IMR-90 (cell line): ENCODE data around the gene NELL1. TPM values are rescaled to one million over a fixed set of nuclear protein-coding genes. Genes with fewer than 3 reads are reported as not detected.

Source experiments
- ATAC-seq: fragments of 200-7000 bp; cut with Tn5 transposase; 2 replicates; pipeline ENCODE4 v1.9.1; 2020; ENCODE audit warnings: low read depth, mild to moderate bottlenecking, moderate library complexity
- BruUV-seq: library from RNA; stranded (reverse); fragments of 400-500 nt; replicated peaks from 2 replicates; lab custom pipeline; 2021; lab: Mats Ljungman, UMichigan
- CTCF ChIA-PET: fragments of 300-600 bp; formaldehyde crosslinking; extraction: SDS; loops from one replicate; lab custom pipeline; 2021; ENCODE audit warnings: antibody characterized with exemption; lab: Yijun Ruan, JAX
- POLR2A ChIA-PET: fragments of 300-600 bp; sonication (Branson Sonifier 250); formaldehyde crosslinking; loops from one replicate; lab custom pipeline; 2022; ENCODE audit warnings: antibody characterized with exemption; ENCODE audit not compliant: unreplicated experiment; lab: Charles Lee
- DNase-seq: peaks from one replicate; pipeline ENCODE4 v3.0.0; 2013
- H2AFZ ChIP-seq: replicated peaks from 2 replicates; pipeline ENCODE3; 2013; ENCODE audit warnings: low read length, mild to moderate bottlenecking; ENCODE audit not compliant: poor library complexity
- H2AK5ac ChIP-seq: 2 replicates; pipeline ENCODE4 v1.6.1; 2013; ENCODE audit warnings: low read depth, low read length, inconsistent platforms
- H2AK9ac ChIP-seq: replicated peaks from 2 replicates; pipeline ENCODE3; 2013; ENCODE audit warnings: mild to moderate bottlenecking, low read depth, low read length, moderate library complexity; ENCODE audit not compliant: poor library complexity
- H2BK120ac ChIP-seq: 2 replicates; pipeline ENCODE4 v1.6.1; 2013; ENCODE audit warnings: low read depth, low read length, inconsistent platforms
- H2BK15ac ChIP-seq: 3 replicates; pipeline ENCODE4 v1.6.1; 2013; ENCODE audit warnings: low read depth, low read length, inconsistent platforms
- H2BK20ac ChIP-seq: 2 replicates; pipeline ENCODE4 v1.6.1; 2013; ENCODE audit warnings: low read depth, mild to moderate bottlenecking, inconsistent platforms, low read length, moderate library complexity
- H2BK5ac ChIP-seq: 2 replicates; pipeline ENCODE4 v1.6.1; 2013; ENCODE audit warnings: mild to moderate bottlenecking, low read depth, low read length, inconsistent platforms; ENCODE audit not compliant: poor library complexity, severe bottlenecking
- H3K14ac ChIP-seq: replicated peaks from 2 replicates; pipeline ENCODE4 v1.6.1; 2013; ENCODE audit warnings: low read depth, low read length, inconsistent platforms
- H3K18ac ChIP-seq: 2 replicates; pipeline ENCODE4 v1.6.1; 2013; ENCODE audit warnings: low read depth, low read length, control low read depth
- H3K23ac ChIP-seq: 2 replicates; pipeline ENCODE4 v1.6.1; 2013; ENCODE audit warnings: low read depth, low read length, inconsistent platforms
- H3K27ac ChIP-seq: 2 replicates; pipeline ENCODE4 v1.5.1; 2013; ENCODE audit warnings: mild to moderate bottlenecking, control low read depth, low read length; ENCODE audit not compliant: insufficient read depth
- H3K27me3 ChIP-seq: 2 replicates; pipeline ENCODE4 v1.6.1; 2013; ENCODE audit warnings: low read length; ENCODE audit not compliant: control insufficient read depth, insufficient read depth
- H3K36me3 ChIP-seq: 2 replicates; pipeline ENCODE4 v1.6.1; 2013; ENCODE audit warnings: low read length, mixed read lengths; ENCODE audit not compliant: control insufficient read depth, insufficient read depth
- H3K4ac ChIP-seq: 2 replicates; pipeline ENCODE4 v1.6.1; 2013; ENCODE audit warnings: low read depth, low read length, inconsistent platforms
- H3K4me1 ChIP-seq: 2 replicates; pipeline ENCODE4 v1.6.1; 2013; ENCODE audit warnings: low read length, mixed read lengths; ENCODE audit not compliant: control insufficient read depth, insufficient read depth
- H3K4me2 ChIP-seq: 2 replicates; pipeline ENCODE4 v1.6.1; 2013; ENCODE audit warnings: low read depth, mild to moderate bottlenecking, control low read depth, low read length, moderate library complexity
- H3K4me3 ChIP-seq: 2 replicates; pipeline ENCODE4 v1.5.1; 2013; ENCODE audit warnings: low read depth, mild to moderate bottlenecking, control low read depth, low read length, moderate library complexity; ENCODE audit not compliant: insufficient read depth
- H3K56ac ChIP-seq: 2 replicates; pipeline ENCODE4 v1.6.1; 2013; ENCODE audit warnings: low read length, inconsistent platforms; ENCODE audit not compliant: insufficient read depth; ENCODE audit errors: extremely low read depth
- H3K79me1 ChIP-seq, 2 experiments: 2 replicates each; pipeline ENCODE4 v1.6.1; 2013; ENCODE audit warnings: low read length in 2 of 2, inconsistent platforms in 1 of 2, low read depth in 1 of 2
- H3K9ac ChIP-seq: 2 replicates; pipeline ENCODE4 v1.6.1; 2013; ENCODE audit warnings: low read depth, low read length, control low read depth
- H3K9me1 ChIP-seq: 2 replicates; pipeline ENCODE4 v1.6.1; 2013; ENCODE audit warnings: low read length, inconsistent platforms; ENCODE audit not compliant: insufficient read depth
- H3K9me3 ChIP-seq: 2 replicates; pipeline ENCODE4 v1.6.1; 2013; ENCODE audit warnings: low read length; ENCODE audit not compliant: control insufficient read depth, insufficient read depth
- H4K20me1 ChIP-seq: 2 replicates; pipeline ENCODE4 v1.6.1; 2013; ENCODE audit warnings: low read length, inconsistent platforms; ENCODE audit not compliant: insufficient read depth
- H4K5ac ChIP-seq: 2 replicates; pipeline ENCODE4 v1.6.1; 2013; ENCODE audit warnings: mild to moderate bottlenecking, low read depth, low read length, control low read depth
- H4K8ac ChIP-seq, 2 experiments: 2 replicates each; pipeline ENCODE4 v1.6.1; 2013; ENCODE audit warnings: low read depth in 2 of 2, low read length in 2 of 2, control low read depth in 1 of 2, inconsistent platforms in 1 of 2
- H4K91ac ChIP-seq: 2 replicates; pipeline ENCODE4 v1.6.1; 2013; ENCODE audit warnings: low read depth, low read length, inconsistent platforms; ENCODE audit not compliant: insufficient read depth
- CEBPB ChIP-seq: IDR thresholded peaks from 2 replicates; pipeline ENCODE4 v1.6.1; 2012; ENCODE audit warnings: low read depth, low read length, improper control_type of control experiment
- POLR2A ChIP-seq: IDR thresholded peaks from 2 replicates; pipeline ENCODE4 v1.6.1; 2012; ENCODE audit warnings: mild to moderate bottlenecking, low read depth, low read length
- WGBS, 2 experiments: methylation state at CpG; one replicate each; pipeline versions ENCODE4 v1.1.5 to v1.1.7; 2013; ENCODE audit warnings: missing lambda C conversion rate in 2 of 2; ENCODE audit not compliant: insufficient read length in 1 of 2; ENCODE audit errors: extremely low coverage in 2 of 2; 5-methylcytosine and 5-hydroxymethylcytosine counted together
- dilution Hi-C: fragments of 300-500 bp; cut with HindIII; formaldehyde crosslinking; loops from one replicate; pipeline ENCODE4 v1.14.3; 2018; ENCODE audit warnings: low sequenced_read_pairs; ENCODE audit not compliant: unreplicated experiment
- in situ Hi-C: fragments of 300-500 bp; cut with MboI; formaldehyde crosslinking; loops from 3 replicates; pipeline ENCODE4 v1.14.3; 2019; ENCODE audit warnings: low sequenced_read_pairs, inconsistent platforms, mixed read lengths
- intact Hi-C: fragments of 100-400 bp; cut with micrococcal nuclease; formaldehyde crosslinking; loops from 2 replicates; pipeline ENCODE4 v1.10.0; 2022
- polyA plus RNA-seq, 3 experiments: library from polyadenylated mRNA; depleted of rRNA; stranded (reverse); fragments of >200 nt; gene quantifications; 2 replicates each; pipeline ENCODE4 v1.2.3, GENCODE V29; 2012; ENCODE audit warnings: low replicate concordance in 1 of 3
- total RNA-seq: library from RNA; depleted of rRNA; stranded (reverse); fragments of >200 nt; gene quantifications from 2 replicates; pipeline ENCODE4 v1.2.3, GENCODE V29; 2012

NELL1 gene
- total and polyA plus RNA-seq, 2 of the 4 experiments (the other 2 are of a cell fraction) = not detected

DNA sequence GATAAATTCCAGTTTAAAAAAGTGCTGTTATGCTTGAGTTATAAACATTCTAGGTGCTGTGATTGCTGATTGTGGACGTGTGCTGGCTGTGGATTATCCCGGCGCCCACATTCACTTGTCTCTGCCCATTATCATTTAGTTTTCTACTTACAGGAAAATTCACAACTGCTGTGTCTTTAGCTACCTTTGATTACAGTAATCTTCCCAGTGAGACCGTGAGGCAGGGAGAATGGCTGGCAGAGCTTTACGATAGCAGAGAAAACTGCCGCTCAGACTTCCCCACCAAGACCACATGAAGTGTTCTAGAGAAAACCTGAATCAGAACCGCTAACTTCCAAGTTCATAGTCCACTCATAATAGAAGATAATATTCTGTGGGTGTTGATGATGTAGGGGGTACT is 34.6 kb upstream of the NELL1 start:
- dilution Hi-C loops = no loop called here

More for the DNA sequence above, 34.6 kb upstream of the NELL1 start:
- H2AFZ ChIP-seq = no peak overlapping the region
- ChIA-PET CTCF (no interaction called here), POLR2A (no interaction called here)
- DNase-seq (no peak), ATAC-seq (no peak)
- no TSS peak for BruUV-seq
- no peak overlapping the region for H4K91ac ChIP-seq
- WGBS, 2 experiments = no CpG with 5 or more reads among the region's 7 CpGs
- H4K8ac ChIP-seq = no peak overlapping the region
- H3K36me3 ChIP-seq = no peaks in the 10 kb centered on the region
- H4K5ac ChIP-seq = no peak overlapping the region
- no peak overlapping the region for H3K4me2 ChIP-seq
- no peak overlapping the region for H2BK5ac ChIP-seq
- H3K18ac ChIP-seq = no peak overlapping the region
- H3K27ac ChIP-seq = no peak overlapping the region
- no peak overlapping the region for H3K9ac ChIP-seq
- H3K79me1 ChIP-seq = no peaks in the 10 kb centered on the region
- intact Hi-C loops (no loop called here), in situ Hi-C loops (no loop called here)
- no peak overlapping the region for H2BK20ac ChIP-seq
- H3K14ac ChIP-seq = no peak overlapping the region
- no peaks in the 10 kb centered on the region for H3K27me3 ChIP-seq
- H3K4me1 ChIP-seq = no peaks in the 10 kb centered on the region
- no peak overlapping the region for H2BK120ac ChIP-seq
- H2BK15ac ChIP-seq = no peak overlapping the region
- H2AK5ac ChIP-seq = no peak overlapping the region
- H3K23ac ChIP-seq = no peak overlapping the region
- H4K20me1 ChIP-seq = no peaks in the 10 kb centered on the region
- H2AK9ac ChIP-seq = no peak overlapping the region
- H3K4me3 ChIP-seq = no peak overlapping the region
- no peaks in the 10 kb centered on the region for H3K9me3 ChIP-seq
- no peak overlapping the region for H3K4ac ChIP-seq
- no peaks in the 10 kb centered on the region for H3K9me1 ChIP-seq
- H3K56ac ChIP-seq = no peak overlapping the region
- TF ChIP-seq POLR2A (no peak), CEBPB (no peak)
